GM12878 (cell line): ENCODE results near the gene ERN1. TPM values are rescaled to one million over a fixed set of nuclear protein-coding genes. Genes with fewer than 3 reads are reported as not detected.

ENCODE experiments used
- ATAC-seq: fragments of 200-7000 bp; cut with Tn5 transposase; 3 replicates; pipeline ENCODE4 v1.9.1; 2020; ENCODE audit warnings: mild to moderate bottlenecking, moderate library complexity
- BruUV-seq: library from RNA; stranded (reverse); fragments of 400-500 nt; replicated peaks from 2 replicates; lab custom pipeline; 2021; lab: Mats Ljungman, UMichigan
- CTCF ChIA-PET: fragments of 300-600 bp; sonication (Branson Sonifier 250); formaldehyde crosslinking; extraction: SDS; loops from one replicate; lab custom pipeline; 2021; ENCODE audit warnings: inconsistent platforms; lab: Yijun Ruan, JAX
- POLR2A ChIA-PET: fragments of 350-600 bp; formaldehyde crosslinking; extraction: SDS; loops from one replicate; lab custom pipeline; 2021; ENCODE audit warnings: inconsistent platforms; lab: Charles Lee
- RAD21 ChIA-PET: fragments of 300-600 bp; sonication (Branson Sonifier 250); formaldehyde crosslinking; loops from one replicate; lab custom pipeline; 2023; ENCODE audit warnings: antibody characterized with exemption; ENCODE audit not compliant: unreplicated experiment; lab: Charles Lee
- SMC1A ChIA-PET: fragments of 300-600 bp; sonication (Branson Sonifier 250); formaldehyde crosslinking; loops from one replicate; lab custom pipeline; 2023; ENCODE audit not compliant: unreplicated experiment, uncharacterized antibody; lab: Charles Lee
- DNase-seq: peaks from one replicate; pipeline ENCODE4 v3.0.0-alpha.2; 2011; ENCODE audit warnings: low read depth, low spot score
- FAIRE-seq: peaks from 3 replicates; lab custom pipeline; 2011; peaks lifted over from hg19 to GRCh38; lab: Jason Lieb, UNC
- H2AFZ ChIP-seq: 2 replicates; pipeline ENCODE4 v1.6.0; 2011; ENCODE audit warnings: low read depth, low read length, control low read depth; ENCODE audit not compliant: control insufficient read depth
- H3K27ac ChIP-seq: 2 replicates; pipeline ENCODE4 v1.5.1; 2011; ENCODE audit warnings: control low read depth; ENCODE audit not compliant: control insufficient read depth, insufficient read depth
- H3K27me3 ChIP-seq, 2 experiments: replicated peaks in 1 of 2; 2 replicates each; pipeline versions ENCODE4 v1.6.0 to v1.6.1; 2011; ENCODE audit warnings: low read length in 1 of 2; ENCODE audit not compliant: control insufficient read depth in 2 of 2, insufficient read depth in 2 of 2
- H3K36me3 ChIP-seq, 2 experiments: 2 replicates each; pipeline ENCODE4 v1.5.1; 2011; ENCODE audit warnings: low read length in 1 of 2; ENCODE audit not compliant: control insufficient read depth in 2 of 2, insufficient read depth in 2 of 2
- H3K4me1 ChIP-seq: 2 replicates; pipeline ENCODE4 v1.6.1; 2011; ENCODE audit warnings: mild to moderate bottlenecking, low read length, moderate library complexity, mixed read lengths; ENCODE audit not compliant: control insufficient read depth, insufficient read depth
- H3K4me2 ChIP-seq: 2 replicates; pipeline ENCODE4 v1.6.0; 2011; ENCODE audit warnings: control low read depth; ENCODE audit not compliant: control insufficient read depth, insufficient read depth
- H3K4me3 ChIP-seq: fragments of 200-600 bp; sonication (generic); 2 replicates; pipeline ENCODE4 v1.5.1; 2016
- H3K79me2 ChIP-seq: 2 replicates; pipeline ENCODE4 v1.6.0; 2011; ENCODE audit warnings: low read length; ENCODE audit not compliant: control insufficient read depth, insufficient read depth
- H3K9ac ChIP-seq: 2 replicates; pipeline ENCODE4 v1.8.0; 2011; ENCODE audit warnings: low read length, control low read depth, mixed read lengths; ENCODE audit not compliant: control insufficient read depth, insufficient read depth
- H3K9me3 ChIP-seq: replicated peaks from 3 replicates; pipeline ENCODE4 v1.5.1; 2011; ENCODE audit warnings: mild to moderate bottlenecking, low read length; ENCODE audit not compliant: control insufficient read depth, insufficient read depth
- H4K20me1 ChIP-seq: 2 replicates; pipeline ENCODE4 v1.6.0; 2011; ENCODE audit not compliant: control insufficient read depth, insufficient read depth
- EP300 ChIP-seq, 2 experiments: fragments of 150-350 bp in 1 of 2; IDR thresholded peaks; 2 replicates each; pipeline ENCODE4 v1.6.1; 2011 to 2012; ENCODE audit warnings: low read depth in 2 of 2, low read length in 2 of 2, borderline replicate concordance in 1 of 2, improper control_type of control experiment in 1 of 2, inconsistent platforms in 1 of 2; ENCODE audit not compliant: control insufficient read depth in 1 of 2
- EZH2 ChIP-seq: IDR thresholded peaks from 2 replicates; pipeline ENCODE4 v1.6.1; 2012; ENCODE audit warnings: low read depth, mild to moderate bottlenecking, control low read depth, inconsistent platforms, low read length, borderline replicate concordance; ENCODE audit not compliant: control insufficient read depth
- HCFC1 ChIP-seq: fragments of 150-350 bp; IDR thresholded peaks from 2 replicates; pipeline ENCODE4 v1.6.1; 2014; ENCODE audit warnings: low read length
- SUPT20H ChIP-seq: IDR thresholded peaks from 2 replicates; pipeline ENCODE4 v1.6.1; 2011; ENCODE audit warnings: low read depth, mild to moderate bottlenecking, low read length, moderate library complexity, borderline replicate concordance; ENCODE audit not compliant: control insufficient read depth
- WRNIP1 ChIP-seq: IDR thresholded peaks from 2 replicates; pipeline ENCODE4 v1.6.1; 2011; ENCODE audit warnings: low read depth, low read length, improper control_type of control experiment, borderline replicate concordance
- WGBS: methylation state at CpG from one replicate; pipeline ENCODE4 v1.1.6; 2016; ENCODE audit warnings: low lambda C conversion rate; ENCODE audit not compliant: insufficient replicate concordance, insufficient coverage; ENCODE audit errors: missing lambda C conversion rate; 5-methylcytosine and 5-hydroxymethylcytosine counted together
- in situ Hi-C: fragments of 300-500 bp; cut with MboI; formaldehyde crosslinking; loops from 9 replicates; pipeline ENCODE4 v1.14.3; 2018; ENCODE audit warnings: mixed read lengths
- intact Hi-C: fragments of 100-400 bp; cut with micrococcal nuclease; formaldehyde crosslinking; loops from one replicate; pipeline ENCODE4 v1.14.2; 2022; ENCODE audit not compliant: unreplicated experiment
- polyA plus RNA-seq, 11 experiments: library from polyadenylated mRNA; depleted of rRNA in 4 of 11; unstranded in 6 of 11; stranded (reverse) in 5 of 11; fragments of >200 nt; fragmentation: Nextera tagmentation in 4 of 11; fragmentation: Illumina TruSeq in 1 of 11; extraction: Ambion mirVana in 4 of 11; extraction: Trizol in 1 of 11; gene quantifications; 1 replicate in 1 of 11; 2 replicates in 10 of 11; pipeline versions ENCODE4 v1.2.1 to v1.2.3, GENCODE V29; 2011 to 2016; ENCODE audit warnings: inconsistent platforms in 2 of 11, missing spikeins in 2 of 11, low read depth in 1 of 11
- total RNA-seq, 4 experiments: library from RNA; depleted of rRNA in 3 of 4; stranded (reverse); fragments of >200 nt in 3 of 4; fragmentation: Illumina TruSeq in 1 of 4; extraction: Trizol in 1 of 4; gene quantifications; 2 replicates each; pipeline versions ENCODE4 v1.2.1 to v1.2.3, GENCODE V29; 2013 to 2021
- TF ChIP-seq, protein P1 (sequence below): fragments of 450-650 bp; IDR thresholded peaks from 2 replicates; pipeline ENCODE4 v1.6.1; 2017; ENCODE audit warnings: mild to moderate bottlenecking, moderate library complexity
- TF ChIP-seq, protein P2 (sequence below): IDR thresholded peaks from 2 replicates; pipeline ENCODE4 v1.6.1; 2011; ENCODE audit warnings: low read depth, mild to moderate bottlenecking, low read length, moderate library complexity, borderline replicate concordance; ENCODE audit errors: extremely low read depth

ERN1 gene
- total and polyA plus RNA-seq, 10 of the 15 experiments (the other 5 are each of a cell fraction or from before 2014, with no cell fraction given): 2.6 to 19.2 (median 7.6) TPM

DNA sequence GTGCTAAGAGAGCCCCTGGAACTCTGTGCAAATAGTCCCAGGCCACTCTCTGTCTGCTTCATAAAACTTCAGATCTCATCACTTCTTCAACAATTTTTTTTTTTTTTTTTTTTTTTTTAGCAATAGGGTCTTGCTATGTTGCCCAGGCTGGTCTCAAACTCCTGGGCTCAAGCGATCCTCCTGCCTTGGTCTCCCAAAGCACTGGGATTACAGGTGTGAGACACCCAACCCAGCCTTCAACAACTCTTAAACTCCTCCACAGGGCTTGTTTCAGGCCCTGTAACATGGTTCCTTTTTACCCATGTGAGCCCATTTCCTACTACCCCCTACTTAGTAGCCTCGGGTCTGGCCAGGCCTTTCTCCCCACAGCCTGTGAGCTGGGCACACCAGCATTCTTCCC lies 70.2 kb downstream of the ERN1 start:
- ATAC-seq (no peak), DNase-seq (no peak), FAIRE-seq (no peak)
- H3K9ac ChIP-seq: no peak overlapping the region
- H3K36me3 ChIP-seq: peaks cover 11 to 26% of the 10 kb centered on the region in 2 experiments
- H3K9me3 ChIP-seq: no peaks in the 10 kb centered on the region
- H3K27me3 ChIP-seq: no peaks in the 10 kb centered on the region
- RAD21 ChIA-PET: interaction anchor here (3.5 to 7.4 kb wide), 2 partner anchors 62 to 72 kb away, joined by 17 to 120 read pairs; partner anchors contain the start of gene ERN1
- 100% methylated on average over 2 of the region's 2 CpGs for WGBS
- intact Hi-C loops (no loop called here), in situ Hi-C loops (no loop called here)
- H3K4me3 ChIP-seq: no peak overlapping the region
- no peak overlapping the region for H3K4me2 ChIP-seq
- H2AFZ ChIP-seq: no peak overlapping the region
- CTCF ChIA-PET: interaction anchor here (1.0 to 8.9 kb wide), 5 partner anchors 30 to 232 kb away, joined by 3 to 140 read pairs (median 8); partner anchors contain the start of genes CSHL1 and ERN1
- no TSS peak for BruUV-seq
- SMC1A ChIA-PET: interaction anchor here (1.1 to 10.0 kb wide), 5 partner anchors 9 to 72 kb away, joined by 3 to 151 read pairs (median 25); partner anchors contain the start of gene ERN1
- TF ChIP-seq SUPT20H (no peak), WRNIP1 (no peak), HCFC1 (no peak), EZH2 (no peak), EP300 (IDR thresholded peaks at IDR 0.05; ENCODE audit: borderline replicate concordance in 1 of 2, control insufficient read depth in 1 of 2, low read depth in 2 of 2, low read length in 2 of 2) (no peak)
- TF ChIP-seq, protein P1, sequence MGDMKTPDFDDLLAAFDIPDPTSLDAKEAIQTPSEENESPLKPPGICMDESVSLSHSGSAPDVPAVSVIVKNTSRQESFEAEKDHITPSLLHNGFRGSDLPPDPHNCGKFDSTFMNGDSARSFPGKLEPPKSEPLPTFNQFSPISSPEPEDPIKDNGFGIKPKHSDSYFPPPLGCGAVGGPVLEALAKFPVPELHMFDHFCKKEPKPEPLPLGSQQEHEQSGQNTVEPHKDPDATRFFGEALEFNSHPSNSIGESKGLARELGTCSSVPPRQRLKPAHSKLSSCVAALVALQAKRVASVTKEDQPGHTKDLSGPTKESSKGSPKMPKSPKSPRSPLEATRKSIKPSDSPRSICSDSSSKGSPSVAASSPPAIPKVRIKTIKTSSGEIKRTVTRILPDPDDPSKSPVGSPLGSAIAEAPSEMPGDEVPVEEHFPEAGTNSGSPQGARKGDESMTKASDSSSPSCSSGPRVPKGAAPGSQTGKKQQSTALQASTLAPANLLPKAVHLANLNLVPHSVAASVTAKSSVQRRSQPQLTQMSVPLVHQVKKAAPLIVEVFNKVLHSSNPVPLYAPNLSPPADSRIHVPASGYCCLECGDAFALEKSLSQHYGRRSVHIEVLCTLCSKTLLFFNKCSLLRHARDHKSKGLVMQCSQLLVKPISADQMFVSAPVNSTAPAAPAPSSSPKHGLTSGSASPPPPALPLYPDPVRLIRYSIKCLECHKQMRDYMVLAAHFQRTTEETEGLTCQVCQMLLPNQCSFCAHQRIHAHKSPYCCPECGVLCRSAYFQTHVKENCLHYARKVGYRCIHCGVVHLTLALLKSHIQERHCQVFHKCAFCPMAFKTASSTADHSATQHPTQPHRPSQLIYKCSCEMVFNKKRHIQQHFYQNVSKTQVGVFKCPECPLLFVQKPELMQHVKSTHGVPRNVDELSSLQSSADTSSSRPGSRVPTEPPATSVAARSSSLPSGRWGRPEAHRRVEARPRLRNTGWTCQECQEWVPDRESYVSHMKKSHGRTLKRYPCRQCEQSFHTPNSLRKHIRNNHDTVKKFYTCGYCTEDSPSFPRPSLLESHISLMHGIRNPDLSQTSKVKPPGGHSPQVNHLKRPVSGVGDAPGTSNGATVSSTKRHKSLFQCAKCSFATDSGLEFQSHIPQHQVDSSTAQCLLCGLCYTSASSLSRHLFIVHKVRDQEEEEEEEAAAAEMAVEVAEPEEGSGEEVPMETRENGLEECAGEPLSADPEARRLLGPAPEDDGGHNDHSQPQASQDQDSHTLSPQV: no peak
- TF ChIP-seq, protein P2, sequence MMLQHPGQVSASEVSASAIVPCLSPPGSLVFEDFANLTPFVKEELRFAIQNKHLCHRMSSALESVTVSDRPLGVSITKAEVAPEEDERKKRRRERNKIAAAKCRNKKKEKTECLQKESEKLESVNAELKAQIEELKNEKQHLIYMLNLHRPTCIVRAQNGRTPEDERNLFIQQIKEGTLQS: no peak
- H3K27ac ChIP-seq: no peak overlapping the region
- peaks cover 51% of the 10 kb centered on the region for H3K4me1 ChIP-seq
- H3K79me2 ChIP-seq: no peaks in the 10 kb centered on the region
- POLR2A ChIA-PET: interaction anchor here (0.9 to 4.6 kb wide), 5 partner anchors 15 to 158 kb away, joined by 4 to 29 read pairs (median 10); no protein-coding TSS in a partner anchor
- H4K20me1 ChIP-seq: no peaks in the 10 kb centered on the region
